Neutrophil (primary cell): ENCODE results near the gene FCHSD1.

Experiments used
- H3K27ac ChIP-seq: fragments of 200-600 bp; sonication (generic); 2 replicates; pipeline ENCODE4 v1.5.1; 2016; ENCODE audit warnings: mild to moderate bottlenecking, moderate library complexity
- H3K27me3 ChIP-seq: fragments of 200-600 bp; sonication (generic); 2 replicates; pipeline ENCODE4 v1.6.0; 2016; ENCODE audit warnings: mild to moderate bottlenecking
- H3K36me3 ChIP-seq: fragments of 200-600 bp; sonication (generic); 2 replicates; pipeline ENCODE4 v1.5.1; 2017
- H3K4me1 ChIP-seq, 2 experiments: fragments of 200-600 bp in 1 of 2; sonication (generic) in 1 of 2; 1 replicate in 1 of 2; 2 replicates in 1 of 2; pipeline versions ENCODE4 v1.5.1 to v1.6.1; 2013 to 2016; ENCODE audit warnings: low read depth in 1 of 2, low read length in 1 of 2, mild to moderate bottlenecking in 1 of 2, moderate library complexity in 1 of 2; ENCODE audit not compliant: control insufficient read depth in 1 of 2, insufficient read depth in 1 of 2
- H3K4me3 ChIP-seq, 2 experiments: fragments of 200-600 bp in 1 of 2; sonication (generic) in 1 of 2; 1 replicate in 1 of 2; 2 replicates in 1 of 2; pipeline ENCODE4 v1.5.1; 2013 to 2016; ENCODE audit warnings: low read depth in 1 of 2, low read length in 1 of 2, mild to moderate bottlenecking in 1 of 2, moderate library complexity in 1 of 2
- H3K9me3 ChIP-seq: fragments of 200-600 bp; sonication (generic); 2 replicates; pipeline ENCODE4 v1.5.1; 2016
- CTCF ChIP-seq: fragments of 200-600 bp; sonication (generic); IDR thresholded peaks from 2 replicates; pipeline ENCODE4 v1.5.1; 2016; ENCODE audit warnings: antibody characterized with exemption

Gene FCHSD1

GRCh38 chr5:141618804-141619554 lies 32.2 kb downstream of the FCHSD1 start, which contains the start of gene DIAPH1:
TSS of gene DIAPH1 (minus strand) at chr5:141619000. CDS start at chr5:141618914, 86 bp downstream.
- H3K4me3 ChIP-seq, result peak within 1 kb of the TSS; percentile 87 to 92
- peak; percentile 99 for TF ChIP-seq CTCF
- no peaks in the 10 kb centered on the region for H3K27me3 ChIP-seq
- peaks cover 41% of the 10 kb centered on the region for H3K36me3 ChIP-seq
- H3K9me3 ChIP-seq, result no peaks in the 10 kb centered on the region
- peak within 1 kb of the TSS; percentile 97 for H3K27ac ChIP-seq
- peaks cover 38 to 42% of the 10 kb centered on the region in 2 experiments for H3K4me1 ChIP-seq

- TF ChIP-seq CTCF, result no peak
- H3K9me3 ChIP-seq, result no peaks in the 10 kb centered on the region
- peaks cover 33% of the 10 kb centered on the region for H3K36me3 ChIP-seq
- peaks cover 46 to 49% of the 10 kb centered on the region in 2 experiments for H3K4me1 ChIP-seq
- no peaks in the 10 kb centered on the region for H3K27me3 ChIP-seq
- H3K4me3 ChIP-seq, result peak overlapping the region; percentile 87 to 92
- peak overlapping the region; percentile 97 for H3K27ac ChIP-seq
Measured at GRCh38 chr5:141618030-141618803, 33.0 kb downstream of the FCHSD1 start.

- Histone ChIP-seq H3K9me3 (no peaks in the 10 kb centered on the region), H3K27ac (peak overlapping the region; percentile 97), H3K27me3 (no peaks in the 10 kb centered on the region), H3K4me1 (peaks cover 50 to 55% of the 10 kb centered on the region in 2 experiments), H3K36me3 (peaks cover 29% of the 10 kb centered on the region), H3K4me3 (peak overlapping the region; percentile 87 to 92)
- TF ChIP-seq CTCF, result no peak
Measured at GRCh38 chr5:141617682-141618029, 33.6 kb downstream of the FCHSD1 start.

- Histone ChIP-seq H3K4me3 (peak overlapping the region; percentile 87 to 92), H3K27me3 (no peaks in the 10 kb centered on the region), H3K9me3 (no peaks in the 10 kb centered on the region), H3K4me1 (peaks cover 50 to 60% of the 10 kb centered on the region in 2 experiments), H3K27ac (peak overlapping the region; percentile 97), H3K36me3 (peaks cover 25% of the 10 kb centered on the region)
- TF ChIP-seq CTCF, result no peak
Measured at GRCh38 chr5:141617128-141617527, 34.1 kb downstream of the FCHSD1 start.

GRCh38 chr5:141615991-141616720 lies 35.1 kb downstream of the FCHSD1 start:
- H3K4me3 ChIP-seq, result peak overlapping the region; percentile 87 to 92
- H3K27ac ChIP-seq, result peak overlapping the region; percentile 97
- peaks cover 56 to 70% of the 10 kb centered on the region in 2 experiments for H3K4me1 ChIP-seq
- no peak for TF ChIP-seq CTCF
- H3K27me3 ChIP-seq, result no peaks in the 10 kb centered on the region
- H3K36me3 ChIP-seq, result peaks cover 16% of the 10 kb centered on the region
- H3K9me3 ChIP-seq, result no peaks in the 10 kb centered on the region
